Pancreas (tissue), 10 donors: Measurements from ENCODE around the gene SLC29A3. TPM values are rescaled to one million over a fixed set of nuclear protein-coding genes. Genes with fewer than 3 reads are reported as not detected.

ENCODE experiments used
- ATAC-seq, 4 donors: fragments of 200-7000 bp; cut with Tn5 transposase; one replicate each; pipeline versions ENCODE4 v1.8.0 to v1.9.1; 2020; ENCODE audit warnings: mild to moderate bottlenecking in 4 of 4, moderate library complexity in 4 of 4
- DNase-seq, 6 donors: peaks; one replicate each; pipeline ENCODE4 v3.0.0-alpha.2; 2020
- FAIRE-seq: peaks from 2 replicates; lab custom pipeline; 2012; peaks lifted over from hg19 to GRCh38; lab: Jason Lieb, UNC
- H3K27ac ChIP-seq, 4 donors: fragments of 200-600 bp; sonication (generic); 1 replicate in 3 of 4; 2 replicates in 1 of 4; pipeline versions ENCODE4 v1.5.0 to v1.8.0; 2020
- H3K27me3 ChIP-seq, 4 donors: fragments of 200-600 bp; one replicate each; pipeline ENCODE4 v1.8.0; 2021
- H3K36me3 ChIP-seq, 3 donors: fragments of 200-600 bp; sonication (generic) in 1 of 3; one replicate each; pipeline versions ENCODE4 v1.5.0 to v1.8.0; 2020 to 2021
- H3K4me1 ChIP-seq, 3 donors: fragments of 200-600 bp; one replicate each; pipeline ENCODE4 v1.8.0; 2021
- H3K4me3 ChIP-seq, 4 donors: fragments of 200-600 bp; sonication (generic) in 2 of 4; one replicate each; pipeline versions ENCODE4 v1.5.0 to v1.8.0; 2020 to 2021
- H3K9me3 ChIP-seq, 4 donors: fragments of 200-600 bp; one replicate each; pipeline ENCODE4 v1.8.0; 2021
- WGBS, 2 donors: extraction: QIAGEN DNeasy Blood & Tissue Kit; methylation state at CpG; one replicate each; pipeline ENCODE4 v1.1.7; 2013; 5-methylcytosine and 5-hydroxymethylcytosine counted together
- intact Hi-C, 3 donors: fragments of 100-400 bp; cut with DNase I; formaldehyde crosslinking; loops; one replicate each; pipeline versions ENCODE4 v1.11.1 to v1.14.2; 2022
- polyA plus RNA-seq, 2 donors: library from polyadenylated mRNA; stranded (reverse); fragments of 200-250 nt; gene quantifications; one replicate each; pipeline ENCODE4 v1.2.3, GENCODE V29; 2013
- total RNA-seq, 6 donors: library from RNA; stranded (reverse); fragmentation: NEBNext Ultra II Directional in 4 of 6; extraction: Animal tissue kit (Norgen Biotek cat#: 25700) in 4 of 6; gene quantifications; one replicate each; pipeline versions ENCODE4 v1.2.1 to v1.2.4, GENCODE V29; 2021 to 2023
- TF ChIP-seq, protein P1 (sequence below), 4 donors: fragments of 200-600 bp; sonication (generic) in 3 of 4; IDR thresholded peaks; one replicate each; pipeline versions ENCODE4 v1.5.0 to v1.8.0; 2021; ENCODE audit warnings: antibody characterized with exemption in 4 of 4
- donor health status: healthy with polysubstance abuse.
- donor health status: DM: no; HTN: no; CAD: no; lungs with moderate emphysema.
- donor health status: DM: no; HTN: no; CAD: no.
- donor health status: control.
- donor health status: control.
- donor health status: Bipolar disorder and iron deficiency.
- donor health status: DM: yes; HTN: yes; CAD: no.
- donor health status: DM: no; HTN: no; CAD: no.
- donor health status: DM: no; HTN: no; CAD: no.
- donor health status: DM: yes; HTN: yes; CAD: no.

SLC29A3 gene
- total and polyA plus RNA-seq, 8 donors: 2.2 to 7.0 (median 3.2) TPM

GRCh38 chr10:71370031-71370430 is 51.0 kb downstream of the SLC29A3 start:
- no peak for FAIRE-seq
- no peaks in the 10 kb centered on the region for H3K36me3 ChIP-seq
- intact Hi-C loops: no loop called here
- no peaks in the 10 kb centered on the region for H3K9me3 ChIP-seq
- no peak for ATAC-seq
- H3K27ac ChIP-seq: no peak overlapping the region
- WGBS, 2 donors: 72 to 85% methylated on average over 3 of the region's 3 CpGs
- TF ChIP-seq, protein P1, sequence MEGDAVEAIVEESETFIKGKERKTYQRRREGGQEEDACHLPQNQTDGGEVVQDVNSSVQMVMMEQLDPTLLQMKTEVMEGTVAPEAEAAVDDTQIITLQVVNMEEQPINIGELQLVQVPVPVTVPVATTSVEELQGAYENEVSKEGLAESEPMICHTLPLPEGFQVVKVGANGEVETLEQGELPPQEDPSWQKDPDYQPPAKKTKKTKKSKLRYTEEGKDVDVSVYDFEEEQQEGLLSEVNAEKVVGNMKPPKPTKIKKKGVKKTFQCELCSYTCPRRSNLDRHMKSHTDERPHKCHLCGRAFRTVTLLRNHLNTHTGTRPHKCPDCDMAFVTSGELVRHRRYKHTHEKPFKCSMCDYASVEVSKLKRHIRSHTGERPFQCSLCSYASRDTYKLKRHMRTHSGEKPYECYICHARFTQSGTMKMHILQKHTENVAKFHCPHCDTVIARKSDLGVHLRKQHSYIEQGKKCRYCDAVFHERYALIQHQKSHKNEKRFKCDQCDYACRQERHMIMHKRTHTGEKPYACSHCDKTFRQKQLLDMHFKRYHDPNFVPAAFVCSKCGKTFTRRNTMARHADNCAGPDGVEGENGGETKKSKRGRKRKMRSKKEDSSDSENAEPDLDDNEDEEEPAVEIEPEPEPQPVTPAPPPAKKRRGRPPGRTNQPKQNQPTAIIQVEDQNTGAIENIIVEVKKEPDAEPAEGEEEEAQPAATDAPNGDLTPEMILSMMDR (IDR thresholded peaks at IDR 0.05): no peak
- H3K27me3 ChIP-seq: no peaks in the 10 kb centered on the region
- H3K4me1 ChIP-seq: no peaks in the 10 kb centered on the region
- no peak for DNase-seq
- no peak overlapping the region for H3K4me3 ChIP-seq

- no peaks in the 10 kb centered on the region for H3K4me1 ChIP-seq
- ATAC-seq: peak in 2 of 4 donors; percentile 31 to 63
- no peaks in the 10 kb centered on the region for H3K9me3 ChIP-seq
- DNase-seq: no peak
- TF ChIP-seq, protein P1 (IDR thresholded peaks at IDR 0.05): no peak
- no peaks in the 10 kb centered on the region for H3K36me3 ChIP-seq
- peak overlapping the region in 1 of 4 donors; percentile 15 for H3K27ac ChIP-seq
- intact Hi-C loops: no loop called here
- FAIRE-seq: no peak
- WGBS, 2 donors: 44 to 50% methylated on average over 6 of the region's 6 CpGs
- no peak overlapping the region for H3K4me3 ChIP-seq
- H3K27me3 ChIP-seq: no peaks in the 10 kb centered on the region
Measured at GRCh38 chr10:71371750-71372166, 52.7 kb downstream of the SLC29A3 start.

- DNase-seq (no peak), ATAC-seq (no peak), FAIRE-seq (no peak)
- H3K36me3 ChIP-seq: no peaks in the 10 kb centered on the region
- no peak overlapping the region for H3K4me3 ChIP-seq
- no peaks in the 10 kb centered on the region for H3K27me3 ChIP-seq
- intact Hi-C loops: no loop called here
- H3K9me3 ChIP-seq: no peaks in the 10 kb centered on the region
- TF ChIP-seq, protein P1 (IDR thresholded peaks at IDR 0.05): no peak
- H3K27ac ChIP-seq: peak overlapping the region in 2 of 4 donors; percentile 4 to 37
- WGBS, 2 donors: 64 to 74% methylated on average over 10 of the region's 10 CpGs
- peaks cover 0 to 4% (median 0%) of the 10 kb centered on the region in 3 donors for H3K4me1 ChIP-seq
Measured at GRCh38 chr10:71372882-71373495, 53.9 kb downstream of the SLC29A3 start.

GRCh38 chr10:71374481-71375233 is 55.6 kb downstream of the SLC29A3 start:
- H3K36me3 ChIP-seq: no peaks in the 10 kb centered on the region
- 69 to 81% methylated on average over 11 of the region's 11 CpGs for WGBS, 2 donors
- peaks cover 0 to 6% (median 0%) of the 10 kb centered on the region in 3 donors for H3K4me1 ChIP-seq
- DNase-seq (no peak), ATAC-seq (no peak), FAIRE-seq (no peak)
- intact Hi-C loops: no loop called here
- H3K27me3 ChIP-seq: no peaks in the 10 kb centered on the region
- no peak overlapping the region for H3K27ac ChIP-seq
- TF ChIP-seq, protein P1 (IDR thresholded peaks at IDR 0.05): no peak
- H3K4me3 ChIP-seq: no peak overlapping the region
- no peaks in the 10 kb centered on the region for H3K9me3 ChIP-seq

DNA sequence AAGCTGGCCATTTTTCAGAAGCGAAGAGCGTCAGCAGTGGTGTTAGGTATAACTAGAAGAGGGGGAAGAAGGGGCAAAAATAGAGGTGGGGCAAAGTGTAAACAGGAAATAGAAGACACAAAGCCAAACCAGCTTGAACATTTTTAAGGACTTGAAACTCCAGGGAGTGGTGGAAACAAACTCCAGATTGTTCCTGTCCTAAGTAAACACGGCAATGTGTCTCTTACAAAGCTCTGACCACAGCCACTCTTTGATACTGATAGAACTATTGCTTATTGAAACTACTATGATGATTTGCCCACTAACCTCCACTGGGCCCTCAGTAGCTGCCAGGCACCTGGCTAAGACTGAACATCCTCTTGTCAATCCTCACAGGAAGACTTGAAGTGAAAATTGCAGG is 56.9 kb downstream of the SLC29A3 start:
- Histone ChIP-seq H3K4me3 (no peak overlapping the region), H3K4me1 (peaks cover 0 to 6% (median 0%) of the 10 kb centered on the region in 3 donors), H3K9me3 (no peaks in the 10 kb centered on the region), H3K27ac (no peak overlapping the region), H3K27me3 (no peaks in the 10 kb centered on the region), H3K36me3 (no peaks in the 10 kb centered on the region)
- WGBS, 2 donors: 60 to 63% methylated on average over 3 of the region's 3 CpGs
- DNase-seq (no peak), ATAC-seq (no peak), FAIRE-seq (no peak)
- intact Hi-C loops: no loop called here
- TF ChIP-seq, protein P1 (IDR thresholded peaks at IDR 0.05): no peak
